HG02840 (cell line): ENCODE results near the gene WNT9A.

ENCODE experiments used
- ATAC-seq: cut with Tn5 transposase; IDR thresholded peaks from one replicate; pipeline ENCODE4 v1.9.1; 2021; ENCODE audit warnings: mild to moderate bottlenecking, moderate library complexity, moderate number of reproducible peaks; ENCODE audit not compliant: unreplicated experiment, low FRiP score

WNT9A gene

DNA sequence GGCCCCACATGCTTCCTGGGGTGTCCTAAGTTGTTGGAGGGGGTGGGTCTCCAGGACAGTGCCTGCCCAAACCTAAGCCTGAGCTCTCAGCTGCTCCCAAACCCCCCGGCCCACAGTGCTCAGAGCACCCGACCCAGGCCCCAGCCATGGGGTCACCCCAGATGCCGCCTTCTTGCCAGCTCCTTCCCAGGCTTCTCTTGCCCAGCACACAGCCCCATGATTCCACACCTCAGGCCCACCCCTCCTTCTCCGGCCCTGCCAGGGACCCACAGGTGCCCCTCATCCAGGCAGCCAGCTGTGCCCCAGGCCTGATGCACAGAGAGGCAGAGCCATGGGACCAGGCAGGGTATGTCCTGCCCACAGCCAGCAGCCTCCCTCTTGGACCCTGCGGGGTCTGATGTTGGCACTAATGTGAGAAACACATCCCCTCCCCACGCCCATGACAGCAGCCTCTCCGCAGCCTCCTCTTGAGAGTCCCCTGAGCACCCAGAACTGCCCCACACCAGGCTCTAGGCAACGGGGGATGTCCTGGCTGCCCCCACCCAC is 4.9 kb downstream of the WNT9A start:
- ATAC-seq = no peak

DNA sequence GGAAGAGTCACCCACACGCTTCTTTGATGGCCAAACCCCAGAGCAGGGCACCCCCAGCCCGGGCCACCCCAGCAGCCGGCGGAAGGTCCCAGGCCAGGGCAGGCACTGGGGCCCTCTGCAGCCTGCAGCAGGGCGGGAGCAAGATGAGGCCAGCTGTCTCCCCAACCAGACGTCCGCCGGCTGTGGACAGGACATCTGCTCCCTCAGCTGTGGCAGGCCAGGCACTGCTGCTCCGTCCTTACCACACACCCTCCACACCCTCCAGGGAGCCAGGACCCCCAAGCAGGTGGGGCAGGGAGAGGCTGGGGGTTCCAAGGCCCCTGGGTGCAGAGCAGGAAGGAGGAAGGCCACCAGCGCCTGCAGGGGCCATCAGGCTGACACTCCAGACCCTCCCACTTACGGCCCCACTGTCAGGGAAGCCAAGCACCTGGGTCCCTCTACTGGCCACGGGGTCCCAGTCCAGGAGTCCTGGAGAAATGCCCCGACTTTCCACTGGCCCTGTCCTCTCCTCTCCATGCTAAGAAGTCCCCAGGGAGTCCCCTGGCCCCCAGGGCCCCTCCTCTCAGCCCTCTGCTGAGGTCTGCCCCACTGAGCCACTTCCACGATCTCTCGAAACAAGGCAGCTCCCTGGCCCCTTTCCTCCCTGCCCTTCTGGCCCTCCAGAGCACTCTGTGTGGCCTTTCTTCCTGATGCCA is 5.6 kb downstream of the WNT9A start:
- ATAC-seq = no peak

DNA sequence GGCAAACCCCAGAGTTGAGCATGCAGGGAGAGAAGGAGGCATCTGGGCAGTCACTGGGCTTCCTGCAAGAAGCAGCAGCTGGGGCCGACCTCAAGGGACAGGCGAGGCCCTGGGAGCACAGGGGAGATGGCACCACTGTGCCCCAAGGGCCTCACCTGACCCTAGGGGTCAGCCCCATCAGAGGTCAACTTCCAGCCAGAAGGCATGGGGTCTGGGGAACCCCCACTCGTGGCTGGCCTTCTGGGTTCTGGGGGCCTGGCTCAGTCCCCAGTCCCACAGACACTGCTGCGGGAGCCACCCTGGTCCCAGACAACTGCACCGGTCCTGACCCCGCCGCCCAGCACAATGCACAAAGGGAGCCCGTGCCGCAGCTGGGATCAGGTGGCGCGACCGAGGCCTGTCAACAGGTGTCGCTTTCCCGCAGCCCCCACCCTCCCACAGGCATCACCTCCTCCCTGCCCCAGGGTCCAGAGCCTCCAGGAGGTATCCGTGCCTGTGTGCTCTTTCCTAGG is 6.2 kb downstream of the WNT9A start:
- no peak for ATAC-seq

DNA sequence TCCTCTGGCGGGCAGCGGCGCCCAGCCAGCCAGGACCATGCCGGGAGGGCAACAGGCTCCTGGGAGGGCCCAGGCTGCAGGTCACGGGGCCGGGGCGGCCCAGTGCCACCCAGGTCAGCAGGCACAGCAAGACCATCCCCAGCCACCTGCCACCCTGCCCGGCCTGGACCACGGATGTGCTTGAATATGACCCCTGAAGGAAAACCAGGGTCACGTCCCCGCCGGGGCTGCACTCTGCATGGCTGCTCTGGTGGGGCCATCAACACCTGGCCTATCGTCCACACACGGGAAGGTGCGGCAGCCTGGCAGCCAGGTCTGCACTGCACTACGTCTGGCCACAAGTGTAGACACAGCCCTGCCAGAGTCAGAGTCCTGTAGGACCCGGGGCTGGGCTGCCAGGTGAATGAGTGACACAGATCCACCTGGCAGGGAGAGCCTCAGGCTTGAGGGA is 6.9 kb downstream of the WNT9A start:
- no peak for ATAC-seq

DNA sequence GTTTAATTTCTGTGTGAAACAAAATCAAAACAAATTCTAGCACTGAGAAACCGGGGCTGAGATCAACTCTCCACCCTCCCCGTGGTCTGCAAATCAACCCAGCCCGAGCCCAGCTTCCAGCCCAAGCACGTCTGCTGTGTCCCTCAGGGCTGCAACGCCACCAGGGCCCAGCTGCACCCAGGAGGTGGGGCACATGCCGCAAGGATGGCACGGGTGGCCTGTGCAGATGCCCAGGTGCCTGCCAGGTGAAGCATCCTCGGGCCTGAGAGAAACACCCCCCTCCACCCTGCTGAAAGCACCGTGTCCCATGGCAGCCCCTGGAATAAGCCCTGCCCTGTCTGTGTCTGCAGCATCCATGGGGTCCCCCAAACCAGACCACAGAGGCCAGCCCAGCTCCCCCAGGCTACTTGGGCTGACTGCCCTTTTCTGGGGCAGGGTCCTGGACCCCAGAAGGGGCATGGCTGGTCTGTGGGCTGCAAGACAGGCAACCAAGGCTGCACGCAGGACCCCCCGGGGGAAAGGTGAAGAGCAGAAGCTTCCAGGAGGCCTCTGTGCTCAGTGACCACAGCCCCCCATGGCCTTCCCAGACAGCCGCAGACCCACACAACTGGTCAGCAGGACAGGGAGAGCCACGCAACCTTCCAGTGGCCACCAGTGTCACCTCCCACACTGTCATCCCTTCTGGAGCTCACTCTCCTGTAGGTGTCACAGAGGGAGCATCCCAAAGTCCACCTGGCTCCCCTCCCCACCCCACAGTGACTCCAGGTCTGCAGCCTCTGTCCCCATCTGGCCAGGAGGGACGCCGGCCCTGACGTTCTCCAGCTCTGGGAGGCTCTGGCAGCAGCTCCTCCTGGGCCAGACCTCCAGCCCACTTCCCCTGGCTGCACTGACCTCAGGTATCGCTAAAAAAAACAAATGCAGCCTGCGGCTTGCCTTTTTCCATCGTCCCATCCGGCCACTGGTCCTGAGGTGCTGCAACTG is 7.7 kb downstream of the WNT9A start:
- ATAC-seq = no peak

DNA sequence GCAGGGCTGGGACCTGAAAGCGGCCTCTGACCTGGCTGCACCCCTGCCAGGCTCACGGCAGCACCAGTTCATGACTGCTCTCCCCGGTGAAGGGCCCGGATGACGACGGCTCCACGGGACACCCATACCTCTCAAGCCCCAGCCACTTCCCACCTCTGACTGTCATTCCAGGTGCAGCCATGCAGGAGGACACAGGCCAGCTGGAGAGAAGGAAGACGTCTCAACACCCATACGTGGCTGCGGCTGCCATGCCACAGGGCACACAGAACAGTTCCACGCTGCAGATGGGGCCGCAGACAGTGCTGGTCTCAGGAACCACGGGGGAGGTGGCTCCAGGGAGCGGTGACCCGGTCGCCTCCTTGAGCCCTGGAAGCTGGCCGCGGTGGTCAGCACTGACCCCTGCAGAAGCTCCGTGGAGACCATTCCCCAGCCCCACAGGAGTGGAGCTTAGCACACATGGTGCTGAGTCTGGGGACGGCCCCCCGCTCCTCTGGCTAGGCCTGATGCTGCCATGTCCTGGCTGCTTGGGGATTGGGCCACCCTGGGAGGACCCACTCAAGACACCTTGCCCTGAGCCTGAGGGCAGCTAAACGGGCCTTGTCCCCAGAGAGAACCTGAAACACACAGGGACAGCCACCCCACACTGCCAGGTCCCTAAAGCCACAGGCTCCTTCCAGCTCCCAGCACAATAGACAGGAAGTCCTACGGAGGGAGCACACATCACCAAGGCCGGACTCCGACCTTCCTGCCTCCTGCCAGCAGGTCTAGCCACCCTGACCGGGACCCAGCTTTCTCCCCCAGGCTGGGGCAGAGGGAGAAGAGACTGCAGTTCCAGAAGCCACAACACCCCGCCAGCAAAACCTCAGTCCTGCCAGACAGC is 8.6 kb downstream of the WNT9A start:
- no peak for ATAC-seq

DNA sequence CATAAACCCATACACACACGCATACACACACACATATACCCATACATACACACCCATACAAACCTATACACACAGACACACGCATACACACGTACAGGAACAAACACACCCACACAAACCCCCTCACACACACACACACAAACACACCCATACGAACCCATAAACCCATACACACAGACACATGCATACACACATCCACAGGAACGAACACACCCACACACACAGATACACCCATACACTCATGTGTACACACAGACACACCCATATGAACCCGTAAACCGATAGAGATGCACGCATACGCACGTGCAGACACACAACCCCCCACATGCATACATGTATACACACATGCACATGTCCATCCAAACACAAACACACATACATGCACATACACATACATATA is 9.5 kb downstream of the WNT9A start:
- no peak for ATAC-seq

DNA sequence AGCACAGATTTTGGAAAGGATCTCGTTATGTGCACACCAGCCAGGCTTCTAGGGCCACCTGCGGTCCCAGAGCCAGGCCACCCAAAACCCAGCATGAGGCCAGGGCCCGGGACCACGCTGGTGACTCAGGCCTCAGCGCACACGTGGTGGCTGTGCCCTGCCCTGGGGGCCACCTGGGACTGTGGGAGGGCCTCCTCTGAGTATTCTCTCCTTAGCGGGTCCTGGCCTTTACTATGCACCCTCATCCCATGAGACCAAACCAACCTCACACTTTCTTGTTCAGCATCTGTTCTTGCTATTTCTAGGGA is 9.9 kb downstream of the WNT9A start:
- no peak for ATAC-seq

DNA sequence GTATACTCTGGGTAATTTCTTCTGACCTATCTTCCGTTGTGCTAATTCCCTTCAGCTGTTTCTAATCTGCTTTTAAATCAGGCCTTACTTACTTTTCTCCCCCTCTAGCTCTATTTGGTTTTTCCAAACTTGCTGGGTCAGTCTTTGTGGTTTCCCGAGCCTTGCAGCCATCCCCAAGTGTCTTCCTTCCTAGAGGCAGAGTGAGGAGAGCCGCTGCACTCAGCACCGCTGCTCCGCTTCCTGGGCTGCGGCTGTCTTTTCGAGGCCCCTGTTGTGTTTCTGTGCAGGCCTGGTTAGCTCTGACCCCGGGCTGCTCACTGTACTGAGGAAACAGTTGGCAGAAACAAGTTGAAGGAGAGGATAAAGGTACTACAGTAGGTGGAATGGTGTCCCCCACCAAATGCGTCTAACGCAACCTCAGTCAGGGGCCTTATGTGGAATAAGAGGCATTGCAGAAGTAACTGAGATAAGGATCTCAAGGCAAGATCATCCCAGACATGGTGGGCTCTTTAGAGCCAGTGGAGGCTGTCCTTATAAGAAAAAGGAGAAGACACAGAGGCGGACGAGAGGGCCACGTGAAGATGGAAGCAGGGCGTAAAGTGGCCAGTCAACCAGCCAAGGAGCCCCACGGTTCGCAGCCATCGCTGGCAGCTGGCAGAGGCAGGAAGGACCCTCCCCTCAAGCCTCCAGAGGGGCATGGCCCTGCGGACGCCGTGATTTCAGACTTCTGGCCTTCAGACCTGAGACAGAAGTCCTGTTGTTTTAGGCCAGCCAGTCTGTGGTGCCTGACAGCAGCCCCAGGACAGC is 10.5 kb downstream of the WNT9A start:
- ATAC-seq = no peak

DNA sequence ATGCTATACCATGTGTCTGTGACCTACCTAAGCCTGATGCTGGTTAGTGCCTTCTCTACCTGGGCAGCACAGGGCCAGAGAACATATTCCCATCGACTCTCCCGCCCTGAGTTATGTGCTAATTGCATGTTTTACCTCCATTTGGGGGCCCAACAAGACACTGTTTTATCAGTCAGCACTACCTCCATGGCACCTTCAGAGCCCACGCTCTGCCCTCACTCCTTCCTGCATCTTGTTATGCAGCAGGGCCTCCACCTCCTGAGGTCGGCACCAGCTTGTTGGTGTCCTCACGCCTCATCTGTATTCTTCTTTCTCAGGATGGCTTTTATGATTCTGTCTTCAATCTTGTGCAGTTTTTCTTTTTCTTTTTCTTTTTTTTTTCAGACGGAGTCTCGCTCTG is 11.9 kb downstream of the WNT9A start:
- no peak for ATAC-seq

DNA sequence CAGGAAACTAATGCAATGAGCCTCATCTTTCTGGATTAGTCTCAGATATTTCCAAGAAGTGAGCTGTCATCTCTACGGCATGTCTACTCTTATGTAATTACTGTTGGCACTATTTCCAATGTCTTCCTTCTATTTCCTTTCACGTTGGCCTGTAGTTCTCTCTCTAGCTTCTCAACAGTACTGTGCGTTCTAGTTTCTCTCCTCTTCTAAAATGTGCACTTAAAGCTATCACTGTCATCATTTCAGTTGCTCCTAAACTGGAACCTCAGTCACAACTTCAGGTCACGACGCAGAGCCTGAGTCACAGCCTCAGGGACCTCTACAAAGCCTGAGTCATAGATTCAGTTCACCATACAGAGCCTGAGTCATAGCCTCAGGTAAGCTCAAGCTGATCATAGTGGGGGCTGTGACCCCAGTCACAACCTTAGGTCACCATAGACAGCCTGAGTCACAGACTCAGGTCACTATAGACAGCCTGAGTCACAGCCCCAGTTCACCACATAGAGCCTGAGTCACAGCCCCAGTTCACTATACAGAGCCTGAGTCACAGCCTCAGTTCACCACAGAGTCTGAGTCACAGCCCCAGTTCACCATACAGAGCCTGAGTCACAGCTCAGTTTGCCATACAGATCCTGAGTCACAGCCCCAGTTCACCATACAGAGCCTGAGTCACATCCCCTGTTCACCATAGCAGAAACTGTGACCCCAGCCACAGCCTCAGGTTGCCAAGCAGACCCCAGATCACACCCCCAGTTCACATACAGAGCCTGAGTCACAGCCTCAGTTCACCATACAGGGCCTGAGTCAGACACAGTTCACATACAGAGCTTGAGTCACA is 13.0 kb downstream of the WNT9A start:
- no peak for ATAC-seq

DNA sequence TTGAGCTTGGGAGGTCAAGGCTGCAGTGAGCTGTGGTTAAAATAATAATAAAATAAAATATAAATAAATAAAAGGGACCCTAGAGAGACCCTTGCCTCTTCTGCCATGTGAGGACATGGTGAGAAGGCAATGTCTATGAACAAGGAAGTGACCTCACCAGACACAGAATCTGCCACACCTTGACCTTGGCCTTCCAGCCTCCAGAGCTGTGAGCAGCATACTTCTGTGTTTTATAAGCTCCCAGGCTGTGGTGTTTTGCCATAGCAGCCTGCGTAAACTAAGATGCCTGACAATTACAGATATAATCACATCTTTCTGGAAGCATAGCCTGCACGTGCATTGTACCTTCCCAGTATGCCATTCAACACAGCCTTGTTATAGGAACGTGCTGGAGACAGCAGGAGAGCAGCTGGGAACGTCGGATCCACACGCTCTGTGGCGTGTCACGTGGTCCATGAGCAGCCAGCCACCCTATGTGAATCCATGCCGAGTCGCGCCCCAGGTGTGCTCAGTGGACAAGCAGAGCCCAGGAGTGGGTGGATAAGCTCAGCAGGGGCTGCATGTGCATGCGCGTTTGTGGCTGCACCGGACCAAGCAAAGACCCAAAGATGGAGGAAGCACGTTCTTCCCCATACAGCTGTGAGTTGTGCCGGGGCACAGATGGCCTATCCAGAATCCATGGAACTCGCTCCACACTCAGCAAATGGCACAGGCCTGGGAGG is 17.8 kb downstream of the WNT9A start:
- ATAC-seq = no peak

DNA sequence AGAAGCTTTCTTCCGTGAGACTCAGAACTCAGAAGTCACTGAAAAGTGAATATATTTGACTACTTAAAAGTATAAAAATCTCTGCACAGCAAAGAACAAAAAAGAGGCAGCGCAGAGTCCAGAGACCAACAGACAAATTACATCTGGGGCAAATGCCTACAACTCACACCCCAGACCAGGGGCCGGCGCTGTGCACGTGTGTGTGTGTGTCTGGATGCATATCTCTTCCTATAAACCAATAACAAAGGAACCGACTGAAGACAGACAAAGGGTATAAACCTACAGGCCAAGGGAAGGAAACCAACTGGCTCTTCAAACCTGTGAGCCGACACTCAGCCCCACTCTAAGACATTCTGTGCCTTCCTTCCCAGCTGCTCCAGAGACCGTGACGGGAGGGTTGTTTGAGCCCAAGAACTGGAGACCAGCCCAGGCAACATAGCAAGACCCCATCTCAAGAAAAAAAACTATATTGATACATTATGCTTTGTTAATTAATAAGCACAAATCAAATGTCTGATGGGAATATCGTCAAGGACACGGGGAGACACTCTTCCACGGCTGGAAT is 18.8 kb downstream of the WNT9A start:
- ATAC-seq = no peak

DNA sequence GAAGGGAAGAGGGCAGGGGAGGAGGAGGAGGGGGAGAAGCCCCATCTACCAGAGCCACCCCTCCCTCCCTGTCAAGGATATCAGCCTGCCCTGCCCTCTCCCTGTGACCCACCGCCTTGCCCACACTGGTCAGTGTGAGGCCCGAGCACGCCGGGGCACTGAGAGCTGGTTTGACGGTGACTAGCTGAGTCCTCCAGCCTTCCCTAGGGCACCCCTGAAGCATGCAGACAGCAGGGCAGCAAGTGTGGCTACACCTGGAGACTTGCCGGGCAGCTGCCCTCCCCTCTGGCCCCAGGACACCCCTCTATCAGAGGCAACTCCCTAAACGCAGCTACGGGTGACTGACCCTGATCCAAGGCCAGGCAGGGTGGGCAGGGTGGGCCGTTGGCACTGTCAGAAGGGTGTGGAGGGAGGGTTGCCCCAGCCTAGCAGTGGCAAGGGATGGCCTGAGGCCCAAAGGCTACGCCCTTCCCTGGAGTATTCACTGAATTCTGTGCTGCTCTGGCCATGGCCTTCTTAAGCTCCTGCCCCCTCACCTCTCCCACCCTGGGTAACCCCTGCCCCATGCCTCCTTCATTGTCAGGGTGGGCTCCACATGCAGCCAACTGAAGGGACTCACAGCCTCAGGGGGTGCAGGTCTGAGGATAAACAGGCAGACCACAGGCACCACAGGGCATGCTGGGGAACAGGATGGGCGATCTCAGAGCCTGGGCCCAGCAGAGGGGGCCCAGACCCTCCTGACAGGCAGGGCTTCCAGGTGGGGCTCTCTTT is 19.6 kb downstream of the WNT9A start:
- no peak for ATAC-seq

DNA sequence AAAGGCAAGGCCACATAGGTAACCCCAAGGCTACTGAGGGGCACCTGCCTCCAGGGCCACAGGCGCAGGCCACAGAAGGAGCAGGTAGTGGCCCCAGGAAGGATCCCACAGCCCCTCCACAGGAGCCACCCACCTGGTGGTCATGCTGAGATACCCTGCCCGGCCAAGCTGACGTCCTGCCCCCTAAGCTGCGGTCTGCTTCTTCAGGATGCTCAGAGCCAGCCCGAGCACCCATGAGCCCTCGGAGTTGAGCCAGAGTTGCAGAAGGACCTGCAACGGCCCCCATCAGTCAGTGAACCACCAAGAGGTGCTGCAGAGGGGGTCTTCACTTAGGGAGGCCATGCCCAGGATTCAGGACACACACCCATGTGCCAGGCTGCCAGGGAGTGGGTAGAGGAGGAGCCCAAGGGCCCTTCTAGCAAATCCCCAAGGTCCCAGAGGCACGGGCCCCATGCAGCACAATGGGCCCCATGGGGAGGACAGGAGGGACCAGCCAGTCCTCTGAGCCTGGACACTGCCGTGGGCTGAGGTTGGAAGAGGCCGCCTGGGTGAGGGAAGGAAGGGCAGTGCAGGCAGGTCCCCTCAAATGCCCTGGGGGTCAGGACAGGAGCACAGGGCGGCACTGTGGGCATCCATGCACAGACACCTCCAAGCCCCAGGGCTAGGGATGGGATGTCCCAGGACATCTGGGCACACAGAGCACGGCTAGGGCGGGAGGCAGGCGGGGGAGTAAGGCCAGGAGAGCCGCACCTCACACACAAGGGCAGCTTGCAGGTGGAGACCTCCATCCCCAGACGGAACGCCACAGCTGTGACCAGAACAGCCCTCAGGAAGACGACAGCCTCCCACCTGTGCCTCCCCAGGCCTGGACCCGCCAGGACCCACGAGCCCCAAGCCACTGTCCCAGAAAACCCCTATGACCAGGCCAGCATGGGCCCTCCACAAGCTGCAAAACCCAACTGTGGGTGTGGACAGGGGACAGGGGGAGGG is 20.5 kb downstream of the WNT9A start:
- ATAC-seq = no peak
